ENCODE data around the gene ADAM12.

- TF ChIP-seq FOXA1 (IDR thresholded peaks at IDR 0.05) (no peak), FOXM1 (IDR thresholded peaks at IDR 0.05; ENCODE audit: borderline replicate concordance) (no peak), SUZ12 (IDR thresholded peaks at IDR 0.05) (no peak), ARNT (IDR thresholded peaks at IDR 0.05) (no peak), BHLHE40 (IDR thresholded peaks at IDR 0.05; ENCODE audit: borderline replicate concordance) (no peak), SP1 (IDR thresholded peaks at IDR 0.05) (no peak), ELF4 (IDR thresholded peaks at IDR 0.05) (no peak), HDGF (IDR thresholded peaks at IDR 0.05; ENCODE audit: borderline replicate concordance) (no peak)
These were observed 314.0 kb downstream of the ADAM12 start for GRCh38 chr10:126074291-126074690.
